ENCODE results near the gene INTS13.
"Not testable (repeated sequence)": the region's sequence is repeated elsewhere in the genome, so short reads cannot be mapped to it uniquely, and the experiment has no call there.

Gene INTS13

DNA sequence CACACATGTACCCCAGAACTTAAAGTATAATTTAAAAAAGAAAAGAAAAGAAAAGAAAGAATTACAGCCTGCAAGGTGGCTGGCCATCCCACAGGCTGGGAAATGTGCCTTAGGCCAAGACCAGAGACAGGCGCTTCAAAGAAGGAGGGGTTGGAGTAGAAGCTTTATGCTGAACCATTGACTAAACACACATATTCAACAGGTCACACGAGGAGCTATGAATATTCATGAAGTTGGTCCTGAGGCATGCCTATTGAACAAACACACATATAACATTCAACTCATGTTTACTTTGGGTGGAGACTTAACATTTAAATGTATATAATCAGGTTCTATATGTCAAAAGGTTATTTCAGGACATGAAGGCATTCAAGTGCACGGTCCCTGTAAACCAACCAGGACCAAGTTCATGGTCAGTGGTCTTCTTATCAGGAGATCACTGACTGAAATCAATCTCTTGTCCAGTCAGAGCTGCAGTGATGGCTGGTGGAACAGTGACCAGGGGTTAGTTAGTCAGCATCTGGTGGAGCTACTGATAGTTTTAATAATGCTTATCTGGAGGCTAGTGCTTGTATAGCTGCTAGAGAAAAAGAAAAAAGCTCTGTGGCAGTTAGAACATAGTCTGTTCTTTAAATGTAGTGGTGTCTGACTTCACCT, 69.2 kb downstream of the INTS13 start:
- Histone ChIP-seq H3K4me3 (replicated peaks; ENCODE audit: low read depth, low read length) (no peak overlapping the region), H3K27me3 (replicated peaks; ENCODE audit: control insufficient read depth, insufficient read depth, low read length) (no peaks in the 10 kb centered on the region), H3K36me3 (ENCODE audit: control insufficient read depth, insufficient read depth, low read length) (no peaks in the 10 kb centered on the region)
- TF ChIP-seq, protein P1, sequence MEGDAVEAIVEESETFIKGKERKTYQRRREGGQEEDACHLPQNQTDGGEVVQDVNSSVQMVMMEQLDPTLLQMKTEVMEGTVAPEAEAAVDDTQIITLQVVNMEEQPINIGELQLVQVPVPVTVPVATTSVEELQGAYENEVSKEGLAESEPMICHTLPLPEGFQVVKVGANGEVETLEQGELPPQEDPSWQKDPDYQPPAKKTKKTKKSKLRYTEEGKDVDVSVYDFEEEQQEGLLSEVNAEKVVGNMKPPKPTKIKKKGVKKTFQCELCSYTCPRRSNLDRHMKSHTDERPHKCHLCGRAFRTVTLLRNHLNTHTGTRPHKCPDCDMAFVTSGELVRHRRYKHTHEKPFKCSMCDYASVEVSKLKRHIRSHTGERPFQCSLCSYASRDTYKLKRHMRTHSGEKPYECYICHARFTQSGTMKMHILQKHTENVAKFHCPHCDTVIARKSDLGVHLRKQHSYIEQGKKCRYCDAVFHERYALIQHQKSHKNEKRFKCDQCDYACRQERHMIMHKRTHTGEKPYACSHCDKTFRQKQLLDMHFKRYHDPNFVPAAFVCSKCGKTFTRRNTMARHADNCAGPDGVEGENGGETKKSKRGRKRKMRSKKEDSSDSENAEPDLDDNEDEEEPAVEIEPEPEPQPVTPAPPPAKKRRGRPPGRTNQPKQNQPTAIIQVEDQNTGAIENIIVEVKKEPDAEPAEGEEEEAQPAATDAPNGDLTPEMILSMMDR (IDR thresholded peaks at IDR 0.05; ENCODE audit: insufficient read depth, low read length, poor library complexity, severe bottlenecking): no peak
- no peak for DNase-seq (ENCODE audit: extremely low read depth, insufficient read length)

DNA sequence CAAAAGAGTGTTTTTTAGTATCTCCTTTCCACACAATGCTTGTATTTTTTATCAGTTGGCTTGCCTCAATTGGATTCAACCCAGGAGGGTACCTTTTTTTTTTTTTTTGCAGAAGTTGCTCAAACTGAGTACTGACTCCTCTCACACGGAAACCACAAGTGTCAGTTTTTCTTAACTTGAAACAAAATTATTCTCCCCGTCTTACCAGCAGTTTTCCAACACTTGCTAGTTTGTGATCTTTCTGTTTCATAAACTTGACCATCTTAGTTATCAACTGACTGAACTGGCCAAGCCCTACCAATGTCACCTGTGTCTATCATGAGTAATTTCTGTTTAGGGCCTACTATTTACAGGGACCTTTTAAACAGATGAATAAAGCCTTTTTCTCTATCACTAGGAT, 70.7 kb downstream of the INTS13 start:
- H3K27me3 ChIP-seq (replicated peaks; ENCODE audit: control insufficient read depth, insufficient read depth, low read length): no peaks in the 10 kb centered on the region
- no peaks in the 10 kb centered on the region for H3K36me3 ChIP-seq (ENCODE audit: control insufficient read depth, insufficient read depth, low read length)
- DNase-seq (ENCODE audit: extremely low read depth, insufficient read length): peak; percentile 79
- no peak overlapping the region for H3K4me3 ChIP-seq (replicated peaks; ENCODE audit: low read depth, low read length)
- TF ChIP-seq, protein P1 (IDR thresholded peaks at IDR 0.05; ENCODE audit: insufficient read depth, low read length, poor library complexity, severe bottlenecking): no peak

DNA sequence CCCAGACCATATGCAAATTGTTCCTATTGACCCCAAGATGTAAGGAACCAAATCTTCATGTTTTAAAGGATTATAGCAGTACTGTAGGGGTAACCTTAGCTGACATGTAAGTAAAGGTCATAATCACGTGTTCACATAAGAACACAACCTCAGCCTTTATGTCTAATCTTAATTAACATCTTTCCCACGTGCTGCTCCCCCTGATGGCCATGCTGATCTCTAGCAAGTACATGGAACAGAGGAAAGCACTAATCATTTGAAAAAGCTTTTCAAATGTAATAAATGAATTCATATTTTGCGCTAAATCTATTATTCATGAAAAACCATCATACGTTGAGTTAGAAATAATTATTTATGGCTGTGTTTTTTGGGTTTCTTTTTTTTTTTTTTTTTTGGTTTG, 74.3 kb downstream of the INTS13 start:
- no peaks in the 10 kb centered on the region for H3K36me3 ChIP-seq (ENCODE audit: control insufficient read depth, insufficient read depth, low read length)
- TF ChIP-seq, protein P1 (IDR thresholded peaks at IDR 0.05; ENCODE audit: insufficient read depth, low read length, poor library complexity, severe bottlenecking): peak; percentile 36
- no peak overlapping the region for H3K4me3 ChIP-seq (replicated peaks; ENCODE audit: low read depth, low read length)
- H3K27me3 ChIP-seq (replicated peaks; ENCODE audit: control insufficient read depth, insufficient read depth, low read length): no peaks in the 10 kb centered on the region
- no peak for DNase-seq (ENCODE audit: extremely low read depth, insufficient read length)

DNA sequence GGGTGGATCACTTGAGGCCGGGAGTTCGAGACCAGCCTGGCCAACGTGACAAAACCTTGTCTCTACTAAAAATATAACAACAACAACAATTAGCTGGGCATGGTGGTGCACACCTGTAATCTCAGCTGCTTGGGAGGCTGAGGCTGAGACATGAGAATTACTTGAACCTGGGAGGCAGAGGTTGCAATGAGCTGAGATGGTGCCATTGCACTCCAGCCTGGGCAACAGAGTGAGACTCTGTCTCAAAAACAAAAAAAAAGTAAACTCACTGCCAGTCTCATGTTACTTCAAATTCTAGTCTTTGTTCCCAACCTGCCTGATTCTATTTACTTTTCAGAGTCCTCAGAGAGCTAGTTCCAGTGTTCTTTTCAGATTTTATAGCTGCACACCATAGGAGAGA, 75.0 kb downstream of the INTS13 start:
- H3K36me3 ChIP-seq (ENCODE audit: control insufficient read depth, insufficient read depth, low read length); H3K27me3 ChIP-seq (replicated peaks; ENCODE audit: control insufficient read depth, insufficient read depth, low read length); H3K4me3 ChIP-seq (replicated peaks; ENCODE audit: low read depth, low read length); DNase-seq (ENCODE audit: extremely low read depth, insufficient read length): not testable (repeated sequence)

DNA sequence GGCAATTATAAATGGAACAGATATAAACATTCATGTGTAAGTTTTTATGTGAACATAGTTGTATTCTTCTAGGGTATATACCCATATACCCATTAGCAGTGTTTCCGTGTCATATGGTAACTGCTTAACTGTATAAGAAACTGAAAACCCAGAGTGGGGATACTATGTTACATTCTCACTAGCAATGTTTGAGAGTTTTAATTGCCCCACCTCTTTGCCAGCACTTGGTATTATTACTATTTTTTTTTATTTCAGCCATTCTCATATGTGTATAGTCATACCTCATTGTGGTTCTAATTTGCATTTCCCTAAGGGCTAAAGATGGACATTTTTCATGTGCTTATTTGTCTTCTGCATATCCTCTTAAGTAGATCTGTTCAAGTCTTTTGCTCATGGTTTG, 76.1 kb downstream of the INTS13 start:
- Histone ChIP-seq H3K4me3 (replicated peaks; ENCODE audit: low read depth, low read length) (no peak overlapping the region), H3K27me3 (replicated peaks; ENCODE audit: control insufficient read depth, insufficient read depth, low read length) (no peaks in the 10 kb centered on the region), H3K36me3 (ENCODE audit: control insufficient read depth, insufficient read depth, low read length) (no peaks in the 10 kb centered on the region)
- TF ChIP-seq, protein P1 (IDR thresholded peaks at IDR 0.05; ENCODE audit: insufficient read depth, low read length, poor library complexity, severe bottlenecking): no peak
- DNase-seq (ENCODE audit: extremely low read depth, insufficient read length): no peak

DNA sequence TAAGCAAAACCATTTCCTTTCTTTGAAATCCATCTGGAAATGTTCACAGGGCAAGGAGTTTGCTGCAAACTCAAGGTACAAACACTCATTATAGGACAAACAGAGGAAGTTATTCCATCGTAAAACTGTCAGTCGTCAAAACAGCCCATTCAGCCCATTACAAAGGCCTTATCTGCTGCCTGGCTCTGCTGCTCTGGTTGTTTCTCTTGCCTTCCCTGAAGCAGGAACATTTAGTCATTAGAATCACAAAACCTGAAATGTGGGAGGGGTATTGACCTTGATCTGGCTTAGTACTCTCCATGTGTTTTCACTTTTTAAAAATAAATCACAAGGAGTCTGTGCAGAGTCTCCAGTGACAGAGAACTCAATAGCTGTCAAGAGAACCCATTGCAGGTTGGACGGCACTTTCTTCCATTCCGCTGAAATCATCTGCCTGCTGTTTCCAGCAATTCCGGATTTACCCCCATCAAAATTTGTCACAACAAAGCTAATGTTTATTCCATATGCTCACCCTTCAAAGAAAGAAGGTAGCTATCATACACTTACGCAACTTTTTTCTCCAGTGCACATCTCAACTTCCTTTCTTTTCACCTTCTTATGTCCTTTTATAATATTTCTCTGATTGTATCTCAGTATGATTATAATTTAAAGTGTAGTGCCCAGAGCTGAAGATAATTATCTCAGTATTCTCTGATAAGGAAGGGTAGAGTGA, 80.2 kb downstream of the INTS13 start:
- TF ChIP-seq, protein P1 (IDR thresholded peaks at IDR 0.05; ENCODE audit: insufficient read depth, low read length, poor library complexity, severe bottlenecking): no peak
- Histone ChIP-seq H3K27me3 (replicated peaks; ENCODE audit: control insufficient read depth, insufficient read depth, low read length) (no peaks in the 10 kb centered on the region), H3K36me3 (ENCODE audit: control insufficient read depth, insufficient read depth, low read length) (no peaks in the 10 kb centered on the region), H3K4me3 (replicated peaks; ENCODE audit: low read depth, low read length) (no peak overlapping the region)
- DNase-seq (ENCODE audit: extremely low read depth, insufficient read length): no peak

All from GM06990 (cell line).